ENCODE measurements around the gene VAPB.

The VAPB gene

GRCh38 chr20:58486207-58486606, 97.2 kb downstream of the VAPB start:
- no peak for DNase-seq

GRCh38 chr20:58492074-58492718, 103.2 kb downstream of the VAPB start:
- no peak for DNase-seq

GRCh38 chr20:58492795-58493524, 103.9 kb downstream of the VAPB start:
- no peak for DNase-seq

- DNase-seq = no peak
Measured at GRCh38 chr20:58494923-58495622, 106.0 kb downstream of the VAPB start.

- DNase-seq = no peak
Measured at GRCh38 chr20:58495623-58496428, 106.8 kb downstream of the VAPB start.

- no peak for DNase-seq
Measured at GRCh38 chr20:58496429-58496769, 107.4 kb downstream of the VAPB start.

GRCh38 chr20:58497076-58497641, 108.1 kb downstream of the VAPB start:
- DNase-seq = no peak

- no peak for DNase-seq
Measured at GRCh38 chr20:58497724-58498469, 108.9 kb downstream of the VAPB start.

- DNase-seq = no peak
Measured at GRCh38 chr20:58498470-58499068, 109.5 kb downstream of the VAPB start.

- no peak for DNase-seq
Measured at GRCh38 chr20:58500256-58500655, 111.2 kb downstream of the VAPB start.

All from NCI-H187 treated with DMSO at 0.1 percent for 48 hours (cell line).